Omental fat pad (tissue), 4 donors: ENCODE measurements around the gene RSKR. TPM values are rescaled to one million over a fixed set of nuclear protein-coding genes. Genes with fewer than 3 reads are reported as not detected.

Experiments used
- ATAC-seq: fragments of 150-250 bp; one replicate; pipeline ENCODE4 v1.9.1; 2016; ENCODE audit warnings: mild to moderate bottlenecking, moderate library complexity; ENCODE audit not compliant: low FRiP score
- DNase-seq: peaks from one replicate; pipeline ENCODE4 v3.0.0-alpha.2; 2019; ENCODE audit warnings: low spot score
- CTCF ChIP-seq, 3 donors: fragments of 450-650 bp; IDR thresholded peaks; one replicate each; pipeline ENCODE4 v1.5.1; 2016 to 2017; ENCODE audit warnings: antibody characterized with exemption in 3 of 3, mild to moderate bottlenecking in 3 of 3, moderate library complexity in 2 of 3
- total RNA-seq, 4 donors: library from RNA; depleted of rRNA; stranded (reverse); fragments of >200 nt; gene quantifications; one replicate each; pipeline ENCODE4 v1.1.0, GENCODE V29; 2016

RSKR gene
- total RNA-seq, 4 donors from 2014 or later = 3.6 to 10.6 (median 8.0) TPM

GRCh38 chr17:28585851-28586250 is 28.1 kb downstream of the RSKR start:
- ATAC-seq = no peak

DNA sequence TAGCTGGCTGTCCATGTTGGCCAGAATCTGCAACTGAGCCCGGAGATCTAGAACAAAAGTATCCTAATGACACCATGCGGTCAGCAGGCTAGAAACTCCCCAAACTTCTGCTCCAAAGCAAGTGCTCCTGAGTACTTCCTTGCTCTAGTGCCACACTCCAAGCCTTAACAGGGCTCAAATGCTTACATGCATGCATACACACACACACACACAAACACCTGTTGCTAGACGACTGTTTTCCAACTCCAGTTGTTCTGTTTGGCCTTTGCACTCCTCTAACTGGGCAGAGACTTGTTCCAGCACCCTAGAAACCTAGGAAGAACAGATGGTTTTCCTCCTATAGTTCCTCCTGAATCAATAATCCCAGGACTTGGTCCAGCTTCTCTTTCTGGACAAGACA is 29.6 kb downstream of the RSKR start:
- no peak for DNase-seq
- no peak for ATAC-seq

More at GRCh38 chr17:28585851-28586250, 28.1 kb downstream of the RSKR start:
- no peak for DNase-seq
- TF ChIP-seq CTCF (IDR thresholded peaks at IDR 0.05) = no peak

DNA sequence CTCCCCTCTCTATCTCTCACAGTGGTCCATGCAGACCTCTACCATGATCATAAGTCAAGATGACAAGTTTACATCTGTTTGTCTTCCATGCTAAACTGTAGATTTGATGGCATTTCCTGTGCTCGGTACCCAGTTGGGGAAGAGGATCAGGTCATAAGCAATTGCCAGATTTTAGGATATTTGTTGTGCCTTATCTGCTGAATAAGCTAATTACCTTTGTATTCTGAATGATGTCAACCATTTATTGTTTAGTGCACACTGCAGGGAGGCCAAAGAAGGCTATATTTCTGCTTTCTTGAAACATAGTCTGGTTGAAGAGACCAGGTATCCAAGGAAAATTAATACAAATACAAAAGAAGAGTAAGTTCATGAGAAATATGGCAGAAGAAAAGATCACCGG is 31.5 kb downstream of the RSKR start:
- TF ChIP-seq CTCF (IDR thresholded peaks at IDR 0.05) = no peak

More for the DNA sequence above, 29.6 kb downstream of the RSKR start:
- TF ChIP-seq CTCF (IDR thresholded peaks at IDR 0.05) = no peak

DNA sequence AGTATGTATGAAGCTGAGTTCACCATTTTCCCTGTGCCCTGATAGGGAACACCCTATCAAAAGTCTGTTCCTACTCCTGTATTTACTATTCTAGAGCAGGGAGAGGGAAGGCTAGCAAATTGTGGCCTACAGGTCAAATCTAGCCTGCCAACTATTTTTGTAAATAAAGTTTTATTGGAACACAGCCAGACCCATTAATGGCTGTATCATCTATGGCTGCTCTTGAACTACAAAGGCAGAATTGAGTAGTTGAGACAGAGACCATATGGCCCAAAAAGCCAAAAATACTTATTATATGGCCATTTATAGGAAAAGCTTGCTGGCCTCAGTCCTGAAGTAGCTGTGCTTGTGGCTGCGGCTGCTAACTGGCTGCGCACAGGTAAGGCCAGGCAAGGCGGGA is 33.0 kb downstream of the RSKR start:
- TF ChIP-seq CTCF (IDR thresholded peaks at IDR 0.05) = no peak
- ATAC-seq = no peak
- no peak for DNase-seq

More for the DNA sequence above, 31.5 kb downstream of the RSKR start:
- DNase-seq (no peak), ATAC-seq (no peak)

DNA sequence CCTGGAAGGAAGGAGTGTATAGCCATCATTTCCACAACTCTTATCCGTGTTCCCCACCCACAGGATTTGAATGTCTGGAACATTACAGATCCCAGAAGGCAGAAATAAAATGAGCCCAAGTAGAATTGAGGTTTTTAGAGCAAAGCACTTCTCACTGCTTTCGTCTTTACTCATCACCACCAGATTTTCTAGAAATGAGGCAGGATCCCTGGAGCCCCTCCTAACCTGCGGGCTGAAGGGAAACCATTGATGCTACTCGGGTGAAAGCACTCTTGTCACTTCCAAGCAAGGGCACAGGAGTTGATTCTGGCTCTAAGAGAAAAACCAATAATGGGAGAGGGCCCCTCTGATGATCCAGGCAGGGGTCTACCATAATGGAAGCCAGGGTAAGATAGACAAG is 34.5 kb downstream of the RSKR start:
- DNase-seq = no peak
- ATAC-seq = no peak
- no peak for TF ChIP-seq CTCF (IDR thresholded peaks at IDR 0.05)

- TF ChIP-seq CTCF (IDR thresholded peaks at IDR 0.05) = no peak
- DNase-seq (no peak), ATAC-seq (no peak)
Observed at GRCh38 chr17:28578246-28579195, 35.5 kb downstream of the RSKR start.

- no peak for TF ChIP-seq CTCF (IDR thresholded peaks at IDR 0.05)
- no peak for DNase-seq
- ATAC-seq = no peak
Observed at GRCh38 chr17:28577466-28577824, 36.5 kb downstream of the RSKR start.
